ENCODE data around the gene MTIF3.

GRCh38 chr13:27395007-27395510 lies 55.3 kb downstream of the MTIF3 start:
- no peak for TF ChIP-seq CTCF (conservative IDR thresholded peaks at IDR 0.05; ENCODE audit: low read depth, low read length)
- TF ChIP-seq EZH2 (IDR thresholded peaks at IDR 0.05; ENCODE audit: borderline replicate concordance, low read depth, low read length, poor library complexity, severe bottlenecking): no peak
